Measurements from ENCODE around the gene SCYGR1.
"Not testable (repeated sequence)": the region's sequence is repeated elsewhere in the genome, so short reads cannot be mapped to it uniquely, and the experiment has no call there.

Gene SCYGR1

GRCh38 chr2:227374158-227374557 is 13.6 kb downstream of the SCYGR1 start:
- DNase-seq (ENCODE audit: low read depth in 1 of 2, low spot score in 1 of 2) = peak in 1 of 2 donors; percentile 3

- no peak for DNase-seq (ENCODE audit: low read depth in 1 of 2, low spot score in 1 of 2)
Measured at GRCh38 chr2:227373389-227373788, 14.4 kb downstream of the SCYGR1 start.

DNA sequence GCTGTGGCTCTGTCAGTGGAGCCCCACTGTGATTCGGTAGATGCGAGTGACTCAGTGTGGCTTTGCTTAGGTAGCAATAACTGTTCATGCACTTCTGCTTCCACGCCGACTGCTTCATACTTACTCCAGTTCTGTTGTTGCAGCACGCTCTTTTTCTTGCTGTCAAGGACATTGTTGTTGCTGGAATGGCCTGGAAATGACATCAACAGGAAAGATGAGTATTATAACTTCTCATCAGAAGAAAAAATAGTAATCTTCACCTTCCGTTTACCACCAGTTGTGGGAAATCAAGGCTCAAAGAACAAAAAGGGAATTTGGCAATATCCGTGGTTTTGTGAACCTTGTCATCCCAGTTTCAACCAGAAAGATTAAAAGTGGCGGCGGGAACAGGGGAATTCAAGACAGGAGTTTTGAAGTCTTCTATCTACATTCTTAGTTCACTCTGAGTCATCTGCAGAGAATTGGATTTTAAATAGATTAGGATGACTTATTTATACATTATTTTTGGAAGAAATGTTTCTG is 16.9 kb downstream of the SCYGR1 start:
- DNase-seq (ENCODE audit: low read depth in 1 of 2, low spot score in 1 of 2) = no peak

- no peak for DNase-seq (ENCODE audit: low read depth in 1 of 2, low spot score in 1 of 2)
Measured at GRCh38 chr2:227370092-227370491, 17.7 kb downstream of the SCYGR1 start.

DNA sequence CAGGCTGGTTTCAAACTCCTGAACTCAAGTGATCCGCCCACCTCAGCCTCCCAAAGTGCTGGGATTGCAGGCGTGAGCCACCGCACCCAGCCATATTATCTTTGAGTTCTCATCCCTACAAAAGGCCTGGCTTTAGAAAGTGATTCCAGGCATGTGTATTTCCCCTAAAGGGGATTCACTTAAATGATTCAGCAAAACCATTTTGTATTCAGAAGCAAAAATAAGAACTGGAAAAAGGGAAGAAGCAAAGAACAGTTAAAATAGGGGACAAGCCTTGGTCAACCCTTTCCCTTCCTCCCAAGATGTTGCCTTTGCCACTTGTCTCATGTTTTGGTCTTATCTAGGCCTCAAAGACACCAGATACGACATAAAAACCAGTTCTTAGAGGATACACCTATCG is 19.2 kb downstream of the SCYGR1 start:
- DNase-seq (ENCODE audit: low read depth in 1 of 2, low spot score in 1 of 2) = no peak

GRCh38 chr2:227367427-227367795 is 20.3 kb downstream of the SCYGR1 start:
- no peak for DNase-seq (ENCODE audit: low read depth in 1 of 2, low spot score in 1 of 2)

- DNase-seq (ENCODE audit: low read depth in 1 of 2, low spot score in 1 of 2) = no peak
Measured at GRCh38 chr2:227366769-227367426, 20.9 kb downstream of the SCYGR1 start.

GRCh38 chr2:227365833-227366232 is 21.9 kb downstream of the SCYGR1 start:
- DNase-seq (ENCODE audit: low read depth in 1 of 2, low spot score in 1 of 2) = no peak

DNA sequence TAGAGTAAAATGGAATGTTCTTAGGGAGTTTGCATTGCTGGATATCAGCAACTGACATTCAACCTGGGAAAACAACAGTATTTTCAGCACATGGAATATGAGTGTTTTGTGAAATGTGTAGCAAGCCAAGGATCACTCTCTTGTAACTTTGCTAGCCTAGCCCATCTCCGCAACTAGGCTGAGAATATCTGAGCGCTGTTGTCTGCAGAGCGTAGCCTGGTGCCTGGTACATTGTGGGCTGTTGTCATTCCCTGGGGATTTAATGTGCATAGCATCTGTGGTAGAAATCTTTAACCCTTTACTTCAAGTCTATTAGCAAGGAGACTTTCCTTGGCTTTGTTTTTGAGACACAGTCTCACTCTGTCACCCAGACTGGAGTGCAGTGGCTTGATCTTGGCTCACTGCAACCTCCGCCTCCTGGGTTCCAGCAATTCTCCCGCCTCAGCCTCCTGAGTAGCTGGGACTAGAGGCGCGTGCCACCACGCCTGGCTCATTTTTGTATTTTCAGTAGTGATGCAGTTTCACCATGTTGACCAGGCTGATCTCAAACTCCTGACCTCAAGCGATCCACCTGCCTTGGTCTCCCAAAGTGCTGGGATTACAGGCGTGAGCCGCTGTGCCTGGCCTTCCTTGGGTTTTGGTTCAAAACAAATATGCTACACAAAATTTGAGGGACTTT is 23.0 kb downstream of the SCYGR1 start:
- not testable (repeated sequence) for DNase-seq (ENCODE audit: low read depth in 1 of 2, low spot score in 1 of 2)

DNA sequence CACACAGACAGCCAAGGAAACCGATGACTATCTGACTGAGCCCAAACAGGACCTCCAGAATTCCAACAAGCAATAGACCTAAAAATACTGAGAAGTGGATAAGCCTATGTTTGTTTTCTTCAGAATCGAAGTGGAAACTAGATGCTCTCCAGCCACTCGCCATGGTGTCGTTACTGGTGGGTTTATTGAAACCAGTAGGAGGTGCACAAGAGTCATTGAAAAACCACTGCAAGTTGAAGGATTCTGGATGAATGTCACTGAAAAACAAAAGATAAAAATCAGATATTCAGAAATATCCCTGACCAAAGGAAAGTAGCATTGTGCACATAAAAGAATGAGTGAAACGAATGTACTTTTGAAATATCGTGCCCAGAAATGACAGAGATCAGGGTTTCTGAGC is 24.0 kb downstream of the SCYGR1 start:
- no peak for DNase-seq (ENCODE audit: low read depth in 1 of 2, low spot score in 1 of 2)

GRCh38 chr2:227360351-227360750 is 27.4 kb downstream of the SCYGR1 start:
- DNase-seq (ENCODE audit: low read depth in 1 of 2, low spot score in 1 of 2) = no peak

DNA sequence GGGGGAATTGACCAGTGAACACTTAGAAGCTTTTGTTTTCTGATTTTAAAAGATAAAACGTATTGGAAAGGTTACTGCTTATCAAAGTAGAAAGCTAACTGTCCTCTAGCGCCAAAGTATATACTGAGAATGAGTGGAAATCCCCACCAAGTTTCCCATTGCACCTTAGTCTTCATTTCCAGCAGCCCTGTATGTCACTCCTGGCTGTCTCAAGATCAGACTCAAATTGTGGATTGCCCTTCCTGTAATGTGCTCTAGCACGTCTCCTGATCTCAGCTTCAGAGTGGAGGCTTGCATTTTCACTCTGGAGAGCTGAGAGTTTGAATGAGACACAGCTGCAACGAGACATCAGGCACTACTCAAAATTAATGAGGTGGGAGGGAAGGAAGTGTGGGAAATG is 36.1 kb downstream of the SCYGR1 start:
- no peak for DNase-seq (ENCODE audit: low read depth in 1 of 2, low spot score in 1 of 2)

DNA sequence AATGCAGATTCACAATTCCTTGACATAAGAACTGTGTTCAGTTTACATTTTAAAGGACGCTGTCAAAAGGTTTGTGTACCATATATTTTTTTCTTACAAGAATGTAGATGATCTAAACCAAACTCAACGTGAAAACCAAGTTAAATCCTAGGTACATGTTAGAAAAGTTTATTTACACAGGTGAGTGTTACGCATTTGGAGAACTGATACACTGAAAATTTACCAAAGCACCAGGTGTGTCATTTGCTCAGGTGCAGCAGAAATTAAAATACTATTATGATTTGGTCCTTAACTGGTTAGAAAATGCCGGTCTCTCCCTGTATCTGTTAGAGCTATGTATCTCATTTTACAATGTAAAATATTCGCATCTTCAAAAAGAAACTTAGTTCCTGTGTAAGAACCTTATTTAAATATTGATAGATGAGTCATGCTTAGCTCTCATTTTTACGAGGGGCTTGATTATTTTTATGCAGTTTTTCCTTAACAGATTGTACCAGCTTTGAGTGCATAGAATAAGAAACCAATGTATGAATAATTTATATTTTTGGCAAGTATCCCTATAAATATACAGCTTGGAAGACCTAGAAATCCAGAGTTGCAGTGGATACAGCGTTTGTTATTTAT is 37.6 kb downstream of the SCYGR1 start:
- no peak for DNase-seq (ENCODE audit: low read depth in 1 of 2, low spot score in 1 of 2)

- no peak for DNase-seq (ENCODE audit: low read depth in 1 of 2, low spot score in 1 of 2)
Measured at GRCh38 chr2:227348324-227348723, 39.4 kb downstream of the SCYGR1 start.

DNA sequence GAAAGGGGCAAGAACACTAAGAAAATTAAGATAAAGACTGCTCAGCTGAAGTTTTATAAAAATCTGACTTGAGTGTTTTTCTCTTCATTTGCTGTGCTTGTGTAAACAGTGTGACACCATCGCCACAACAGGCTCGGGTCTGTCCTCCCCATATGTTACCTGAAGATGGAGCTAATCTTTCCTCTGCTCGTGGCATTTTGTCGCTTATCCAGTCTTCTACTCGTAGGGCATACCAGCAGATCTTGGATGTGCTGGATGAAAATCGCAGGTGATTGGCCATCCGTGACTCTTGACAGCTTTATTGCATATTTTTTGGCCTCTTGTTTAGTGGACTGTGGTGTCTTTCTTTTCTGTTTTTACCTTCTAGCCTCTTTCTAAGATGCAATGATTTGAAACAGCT is 40.6 kb downstream of the SCYGR1 start:
- no peak for DNase-seq (ENCODE audit: low read depth in 1 of 2, low spot score in 1 of 2)

DNA sequence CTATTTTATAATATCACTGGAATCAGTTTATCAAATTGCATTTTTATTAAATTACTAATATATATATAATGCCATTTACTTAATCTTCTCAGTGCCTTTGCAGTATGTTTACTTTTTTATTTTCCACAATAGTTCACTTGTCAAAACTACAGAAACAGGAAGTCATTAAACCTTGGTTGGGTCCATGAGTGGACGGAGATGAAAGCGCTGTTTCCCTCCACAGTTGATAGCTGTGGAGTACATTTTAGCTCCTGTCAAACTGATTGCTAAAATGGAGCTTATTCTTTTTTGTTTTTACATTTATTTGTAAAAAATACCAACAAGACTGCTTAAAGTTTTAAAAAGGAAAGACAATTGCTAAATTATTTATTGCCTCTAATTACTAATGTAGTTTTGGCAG is 43.5 kb downstream of the SCYGR1 start:
- no peak for DNase-seq (ENCODE audit: low read depth in 1 of 2, low spot score in 1 of 2)

DNA sequence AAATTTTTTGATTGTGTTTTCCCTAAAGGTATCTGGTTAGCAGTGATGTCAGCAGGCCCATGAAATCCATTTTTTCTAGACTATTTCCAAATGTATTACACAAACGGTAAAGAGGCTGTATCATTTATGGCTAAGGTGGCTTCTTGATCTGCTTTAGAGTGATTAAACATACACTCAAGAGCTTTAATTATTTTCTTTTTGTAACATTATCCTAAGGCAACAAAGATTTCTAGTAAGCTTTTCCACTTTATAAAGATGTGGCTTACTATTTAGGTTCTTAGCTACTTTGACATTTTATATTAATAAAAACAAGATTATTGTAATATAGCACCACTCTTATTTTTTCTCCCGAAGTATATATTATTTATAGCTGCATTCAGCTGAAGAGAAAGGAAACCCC is 46.2 kb downstream of the SCYGR1 start:
- no peak for DNase-seq (ENCODE audit: low read depth in 1 of 2, low spot score in 1 of 2)

DNA sequence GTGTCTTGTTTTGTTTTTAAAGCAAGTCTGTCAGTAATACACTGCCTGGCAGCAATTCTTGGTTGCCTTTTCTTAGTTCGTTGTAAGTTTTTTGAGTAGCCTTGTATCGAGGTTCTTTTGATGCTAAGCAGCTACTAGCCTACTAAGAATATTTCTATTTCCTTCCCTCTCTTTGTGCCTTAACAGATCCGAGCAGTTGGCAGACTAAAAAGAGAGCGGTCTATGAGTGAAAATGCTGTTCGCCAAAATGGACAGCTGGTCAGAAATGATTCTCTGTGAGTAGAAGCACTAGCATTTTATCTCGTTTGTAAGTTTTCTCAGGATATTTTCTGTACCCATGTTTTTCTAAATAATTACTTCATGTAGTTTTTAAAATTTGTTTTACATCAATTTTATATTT is 47.6 kb downstream of the SCYGR1 start:
- no peak for DNase-seq (ENCODE audit: low read depth in 1 of 2, low spot score in 1 of 2)

- no peak for DNase-seq (ENCODE audit: low read depth in 1 of 2, low spot score in 1 of 2)
Measured at GRCh38 chr2:227339098-227339599, 48.6 kb downstream of the SCYGR1 start.

Data from activated T-helper 1 cell treated with anti-CD3 and anti-CD28 coated beads, Interleukin-2, amount 50 U/mL, for 16 hours (primary cell).